T-helper 22 cell (primary cell): ENCODE results near the gene KIAA1614.
"Not testable (repeated sequence)": the region's sequence is repeated elsewhere in the genome, so short reads cannot be mapped to it uniquely, and the experiment has no call there.

Experiments used
- DNase-seq: peaks from one replicate; pipeline ENCODE4 v3.0.0-alpha.2; 2020; ENCODE audit warnings: low read depth

The KIAA1614 gene

GRCh38 chr1:180964595-180964994 lies 51.9 kb downstream of the KIAA1614 start:
- no peak for DNase-seq

- no peak for DNase-seq
Measured at GRCh38 chr1:180966312-180966711, 53.6 kb downstream of the KIAA1614 start.

- no peak for DNase-seq
Measured at GRCh38 chr1:180966744-180967536, 54.2 kb downstream of the KIAA1614 start.

DNA sequence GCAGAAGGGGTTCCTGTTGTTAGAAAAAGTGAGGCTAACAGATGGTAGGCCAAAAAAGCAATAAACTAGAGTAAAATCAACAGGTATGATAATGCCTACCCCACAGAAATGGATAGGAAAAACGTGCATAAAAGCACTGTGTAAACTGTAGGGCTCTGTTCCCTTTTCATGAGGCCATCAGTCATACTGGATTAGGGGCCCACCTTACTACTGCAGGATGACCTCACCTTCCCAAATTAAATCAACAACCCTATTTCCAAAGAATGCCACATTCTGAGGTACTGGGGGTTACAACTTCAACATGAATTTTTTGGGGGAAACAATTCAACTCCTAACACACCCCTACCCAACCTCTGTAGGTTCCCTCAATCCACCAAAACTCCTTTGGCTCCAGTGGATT lies 54.9 kb downstream of the KIAA1614 start:
- no peak for DNase-seq

DNA sequence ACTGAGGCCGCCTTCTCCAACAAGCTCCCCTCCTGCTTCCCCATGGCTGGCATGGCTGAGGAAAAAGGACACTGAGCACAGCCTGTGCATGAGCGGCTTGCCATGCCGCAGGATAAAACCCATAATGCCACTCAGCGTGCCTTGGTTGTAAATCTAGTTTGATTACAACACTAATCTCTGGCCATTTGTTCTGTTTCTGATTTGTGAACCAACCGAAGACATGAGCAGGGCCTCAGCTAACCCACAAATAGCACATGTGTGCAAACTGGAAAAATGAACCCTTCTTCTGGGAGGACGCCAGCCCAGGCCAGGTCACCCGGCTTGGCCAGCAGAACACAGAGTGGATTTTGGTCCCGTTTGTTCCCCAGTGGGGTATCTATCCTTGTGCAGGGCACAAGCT lies 56.1 kb downstream of the KIAA1614 start:
- DNase-seq, result not testable (repeated sequence)

GRCh38 chr1:180969434-180969833 lies 56.7 kb downstream of the KIAA1614 start:
- DNase-seq, result no peak

DNA sequence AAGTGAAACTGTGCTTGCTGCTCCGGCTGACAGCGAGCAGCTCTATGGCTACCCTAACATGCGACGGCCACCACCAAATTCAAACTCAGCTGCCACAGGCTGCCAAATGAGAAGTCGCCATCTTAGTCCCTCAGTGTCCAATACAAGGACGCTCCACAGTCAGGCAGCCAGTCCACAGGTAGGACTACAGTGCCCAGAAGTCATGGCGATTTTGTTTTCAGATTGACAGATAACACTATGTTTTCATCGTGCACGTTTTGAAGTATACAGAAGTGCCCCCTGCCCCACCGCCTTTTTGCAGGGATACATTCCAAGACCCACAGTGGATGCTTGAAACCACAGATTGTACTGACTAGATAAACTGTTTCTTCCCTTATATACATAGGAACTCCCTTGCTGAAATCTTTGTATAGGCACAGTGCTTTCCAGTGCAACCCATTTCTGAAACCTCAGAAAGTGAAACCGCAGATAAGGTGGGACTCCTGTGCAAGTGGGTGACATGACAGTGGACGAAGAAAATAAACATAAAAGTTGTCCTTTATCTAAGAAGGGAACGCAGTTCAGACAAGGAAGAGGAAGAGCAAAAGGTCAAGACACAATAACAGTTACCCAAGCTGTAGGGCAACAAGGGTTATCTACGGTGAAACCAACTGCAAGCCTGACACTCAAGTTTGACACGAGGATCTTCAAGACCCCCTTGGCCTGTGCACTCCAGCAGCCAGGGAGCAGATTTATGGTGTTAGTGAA lies 57.8 kb downstream of the KIAA1614 start:
- no peak for DNase-seq

GRCh38 chr1:180971273-180971997 lies 58.7 kb downstream of the KIAA1614 start:
- DNase-seq, result no peak

GRCh38 chr1:180973369-180973768 lies 60.7 kb downstream of the KIAA1614 start:
- no peak for DNase-seq

DNA sequence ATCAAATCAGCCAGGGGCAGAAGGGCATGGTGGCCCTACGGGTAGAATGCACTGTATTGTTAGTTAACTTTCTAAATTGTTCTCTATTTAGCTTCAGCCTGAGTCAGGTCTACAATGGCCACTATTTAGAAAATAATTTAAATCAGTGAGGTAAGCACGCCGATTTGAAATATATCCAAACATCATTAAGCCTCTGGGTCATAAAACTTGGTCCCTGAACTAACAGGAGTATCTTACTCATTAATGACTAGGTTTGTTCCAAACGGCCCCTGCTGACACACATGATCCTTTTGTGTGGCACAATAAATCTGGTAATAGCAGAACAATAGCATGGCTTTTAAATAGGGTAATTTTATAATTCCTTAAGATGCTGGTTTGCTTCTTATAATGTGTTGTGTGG lies 61.5 kb downstream of the KIAA1614 start:
- DNase-seq, result no peak

GRCh38 chr1:180975551-180975950 lies 62.9 kb downstream of the KIAA1614 start:
- DNase-seq, result no peak

DNA sequence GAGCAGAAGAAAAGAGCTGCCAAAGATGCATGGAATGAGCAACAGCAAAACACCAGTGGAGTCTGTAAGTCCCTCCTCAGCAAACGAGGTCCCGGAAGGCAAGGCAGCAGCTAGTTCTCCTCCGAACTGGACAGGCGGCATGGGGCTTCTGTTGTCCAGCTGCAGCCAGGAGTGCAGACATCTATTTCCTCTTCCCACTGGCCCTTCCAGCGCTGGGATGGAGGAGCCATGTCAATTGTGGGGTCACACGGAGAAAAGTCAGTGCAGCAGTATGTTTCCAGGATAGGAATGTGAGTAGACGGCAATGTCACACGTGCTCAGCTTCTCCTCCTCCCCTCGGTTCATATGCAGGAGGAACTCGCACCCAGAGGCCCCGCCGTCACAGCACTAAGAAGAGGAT lies 63.5 kb downstream of the KIAA1614 start:
- DNase-seq, result no peak

DNA sequence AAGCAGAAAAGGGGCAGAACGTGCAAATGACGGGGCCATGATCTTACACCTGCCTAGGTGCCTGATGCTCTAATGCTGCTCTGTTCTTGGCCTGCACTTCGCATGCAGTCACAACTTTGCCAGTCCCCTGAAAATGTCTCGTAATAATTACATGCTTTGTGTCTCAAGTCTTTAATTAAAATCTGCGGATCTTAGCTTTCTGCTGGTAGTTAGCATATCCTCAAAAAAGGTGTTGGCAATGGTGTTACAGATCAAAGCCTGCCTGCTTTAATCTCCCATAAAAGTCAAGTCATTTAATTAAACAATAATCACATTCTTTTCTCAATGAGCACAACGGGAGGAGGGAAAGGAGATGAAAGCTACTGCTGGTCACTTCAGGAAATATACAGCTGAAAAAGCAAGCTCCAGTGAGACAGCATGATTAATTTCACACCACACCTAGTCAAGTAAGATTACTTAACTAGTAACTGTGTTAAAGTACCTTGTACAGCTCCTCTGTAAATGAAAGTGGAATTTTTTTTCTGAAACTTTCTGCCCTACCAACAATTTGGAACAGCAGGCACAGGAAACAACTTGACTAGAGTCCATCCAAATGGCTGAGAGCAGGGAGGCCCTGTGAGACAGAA lies 64.1 kb downstream of the KIAA1614 start:
- no peak for DNase-seq

GRCh38 chr1:180981596-180982387 lies 69.1 kb downstream of the KIAA1614 start:
- DNase-seq, result no peak

DNA sequence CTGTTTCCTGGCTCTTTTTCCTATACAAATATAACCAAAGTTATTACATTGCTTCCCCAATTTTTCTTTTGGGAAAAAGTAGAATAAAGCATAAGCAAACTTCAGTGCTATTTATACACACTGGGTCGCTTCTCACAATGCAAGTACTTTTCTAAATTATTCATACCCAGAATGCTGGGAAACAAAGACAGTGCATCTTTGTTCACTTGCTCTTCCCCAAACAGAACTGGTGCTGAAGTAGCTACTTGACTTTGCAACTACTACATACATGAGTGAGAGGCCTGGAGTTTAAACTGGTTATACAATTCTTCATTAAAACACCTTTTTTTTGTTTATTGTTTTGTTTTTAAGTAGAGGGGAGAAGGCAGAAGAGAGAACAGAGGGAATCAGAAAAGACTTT lies 69.7 kb downstream of the KIAA1614 start:
- no peak for DNase-seq

DNA sequence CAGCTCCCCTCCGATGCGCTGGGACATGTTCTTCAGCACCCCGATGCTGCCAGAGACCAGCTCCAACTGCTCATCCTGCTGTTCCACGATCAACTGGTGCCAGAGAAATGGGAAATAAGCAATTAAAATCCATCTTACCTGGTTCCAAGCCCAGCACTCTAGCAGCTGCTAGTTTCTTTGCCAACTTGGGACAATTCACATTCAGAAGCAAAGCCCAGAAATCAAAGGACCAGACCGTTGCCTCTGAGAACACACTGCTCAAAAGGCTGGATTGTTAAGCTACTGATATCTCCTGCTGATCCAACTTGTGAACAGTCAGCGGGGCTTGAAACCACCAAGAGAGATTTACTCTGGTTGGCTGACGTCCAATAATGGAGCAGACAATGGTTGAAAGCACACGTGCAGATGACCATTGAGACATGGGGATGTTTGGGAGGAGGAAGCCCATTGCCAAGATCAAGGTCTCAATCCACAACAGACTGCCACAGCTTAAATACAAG lies 75.6 kb downstream of the KIAA1614 start:
- DNase-seq, result no peak

- DNase-seq, result no peak
Measured at GRCh38 chr1:180994262-180994661, 81.6 kb downstream of the KIAA1614 start.

DNA sequence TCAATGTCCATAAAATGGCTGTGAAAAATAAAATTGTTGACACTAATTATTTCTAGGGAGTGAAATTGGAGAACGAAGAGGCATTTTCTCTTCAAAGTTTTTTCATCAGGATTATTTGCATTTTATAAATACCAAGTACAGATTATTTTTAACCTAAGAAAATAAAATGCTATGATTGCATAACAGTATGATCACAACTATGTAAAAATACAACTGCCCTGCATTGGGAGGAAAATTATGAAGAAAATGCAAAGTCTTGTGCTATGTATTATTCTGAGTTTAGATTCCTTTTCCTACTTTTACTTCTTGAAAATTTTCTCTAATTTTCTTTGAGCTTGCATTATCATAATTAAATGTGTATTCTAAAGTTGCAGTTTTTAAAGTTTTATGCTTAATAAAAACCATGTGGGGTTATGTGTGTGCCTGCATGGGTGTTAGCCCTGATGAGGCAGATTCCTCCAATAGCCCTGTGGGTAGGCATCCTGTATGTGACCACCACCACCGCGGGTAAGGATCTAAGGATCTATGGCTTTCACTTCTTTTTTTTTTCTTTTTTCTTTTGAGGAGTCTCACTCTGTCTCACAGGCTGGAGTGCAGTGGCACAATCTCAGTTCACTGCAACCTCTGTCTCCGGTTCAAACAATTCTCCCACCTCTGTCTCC lies 85.3 kb downstream of the KIAA1614 start:
- no peak for DNase-seq
